Thyroid gland (tissue), 4 donors: ENCODE measurements around the gene MBNL2. TPM values are rescaled to one million over a fixed set of nuclear protein-coding genes. Genes with fewer than 3 reads are reported as not detected.

Experiments
- DNase-seq, 2 donors: peaks; one replicate each; pipeline ENCODE4 v3.0.0-alpha.2; 2019
- H3K27ac ChIP-seq, 3 donors: fragments of 200-600 bp; sonication (generic); 1 replicate in 2 of 3; 2 replicates in 1 of 3; pipeline ENCODE4 v1.5.1; 2016 to 2019; ENCODE audit warnings: mild to moderate bottlenecking in 1 of 3, moderate library complexity in 1 of 3
- H3K27me3 ChIP-seq: fragments of 200-600 bp; sonication (generic); one replicate; pipeline ENCODE4 v1.5.1; 2019
- H3K36me3 ChIP-seq, 2 donors: fragments of 200-600 bp; sonication (generic); one replicate each; pipeline ENCODE4 v1.5.1; 2016 to 2019
- H3K4me1 ChIP-seq, 2 donors: fragments of 200-600 bp; sonication (generic); one replicate each; pipeline ENCODE4 v1.5.1; 2017 to 2019
- H3K4me3 ChIP-seq, 3 donors: fragments of 200-600 bp; sonication (generic); replicated peaks in 1 of 3; 1 replicate in 2 of 3; 2 replicates in 1 of 3; pipeline ENCODE4 v1.5.1; 2016; ENCODE audit warnings: mild to moderate bottlenecking in 1 of 3
- H3K9me3 ChIP-seq: fragments of 200-600 bp; sonication (generic); one replicate; pipeline ENCODE4 v1.5.1; 2017
- POLR2A ChIP-seq, 2 donors: fragments of 450-650 bp; IDR thresholded peaks; one replicate each; pipeline ENCODE4 v1.6.1; 2017; ENCODE audit warnings: antibody characterized with exemption in 2 of 2, mild to moderate bottlenecking in 2 of 2, moderate library complexity in 1 of 2
- WGBS, 2 donors: methylation state at CpG; one replicate each; pipeline ENCODE4 v1.1.5; 2017; 5-methylcytosine and 5-hydroxymethylcytosine counted together
- intact Hi-C: fragments of 100-400 bp; cut with DNase I; formaldehyde crosslinking; loops from one replicate; pipeline ENCODE4 v1.15.1; 2023
- total RNA-seq, 4 donors: library from RNA; depleted of rRNA; stranded (reverse); fragments of >200 nt; gene quantifications; one replicate each; pipeline ENCODE4 v1.2.3, GENCODE V29; 2016
- TF ChIP-seq, protein P1 (sequence below), 6 experiments: fragments of 200-600 bp in 3 of 6; fragments of 450-650 bp in 3 of 6; sonication (generic) in 3 of 6; IDR thresholded peaks; one replicate each; pipeline ENCODE4 v1.5.1; 2016 to 2019; ENCODE audit warnings: antibody characterized with exemption in 6 of 6, mild to moderate bottlenecking in 2 of 6, inconsistent platforms in 1 of 6, moderate library complexity in 1 of 6

MBNL2 gene
- total RNA-seq, 4 donors from 2014 or later = 93.4 to 99.9 (median 98.3) TPM

DNA sequence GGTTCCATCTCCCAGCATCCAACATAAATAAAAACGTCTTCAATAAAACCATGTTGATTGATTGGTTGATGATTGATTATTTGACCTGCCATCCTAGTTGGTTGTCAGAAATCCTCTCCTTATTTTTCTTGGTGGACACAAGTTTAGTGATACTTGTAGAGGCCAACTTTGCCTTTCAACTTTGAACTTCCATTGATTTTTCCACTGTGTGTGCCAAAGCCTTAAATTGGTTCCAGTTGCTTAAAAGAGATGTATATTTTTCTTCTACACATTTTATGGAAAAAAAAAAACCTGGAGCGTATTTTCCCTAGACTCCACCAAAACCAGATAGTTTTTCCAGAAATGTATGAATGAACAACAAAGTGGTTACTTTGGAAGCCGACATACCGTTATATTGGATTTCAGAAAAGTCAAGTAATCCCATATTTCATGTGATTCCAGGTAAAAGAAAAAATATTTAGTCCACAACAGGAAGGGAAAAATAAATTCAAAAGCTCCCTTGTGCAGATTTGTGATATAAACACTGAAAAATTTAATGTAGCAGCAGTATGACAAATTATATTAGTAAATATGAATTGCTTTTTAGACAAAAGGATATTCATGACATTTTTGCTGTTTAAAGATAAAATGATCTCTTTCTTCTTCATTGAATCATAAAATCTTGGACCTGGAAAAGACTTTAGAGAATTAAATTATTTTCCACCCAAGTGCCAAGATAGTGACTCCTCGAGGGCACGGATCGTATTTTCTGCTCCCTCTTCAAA is 85.2 kb downstream of the MBNL2 start:
- H3K27me3 ChIP-seq = no peaks in the 10 kb centered on the region
- no peak overlapping the region for H3K27ac ChIP-seq
- peaks cover 19 to 25% of the 10 kb centered on the region in 2 donors for H3K4me1 ChIP-seq
- DNase-seq = no peak
- TF ChIP-seq, protein P1, sequence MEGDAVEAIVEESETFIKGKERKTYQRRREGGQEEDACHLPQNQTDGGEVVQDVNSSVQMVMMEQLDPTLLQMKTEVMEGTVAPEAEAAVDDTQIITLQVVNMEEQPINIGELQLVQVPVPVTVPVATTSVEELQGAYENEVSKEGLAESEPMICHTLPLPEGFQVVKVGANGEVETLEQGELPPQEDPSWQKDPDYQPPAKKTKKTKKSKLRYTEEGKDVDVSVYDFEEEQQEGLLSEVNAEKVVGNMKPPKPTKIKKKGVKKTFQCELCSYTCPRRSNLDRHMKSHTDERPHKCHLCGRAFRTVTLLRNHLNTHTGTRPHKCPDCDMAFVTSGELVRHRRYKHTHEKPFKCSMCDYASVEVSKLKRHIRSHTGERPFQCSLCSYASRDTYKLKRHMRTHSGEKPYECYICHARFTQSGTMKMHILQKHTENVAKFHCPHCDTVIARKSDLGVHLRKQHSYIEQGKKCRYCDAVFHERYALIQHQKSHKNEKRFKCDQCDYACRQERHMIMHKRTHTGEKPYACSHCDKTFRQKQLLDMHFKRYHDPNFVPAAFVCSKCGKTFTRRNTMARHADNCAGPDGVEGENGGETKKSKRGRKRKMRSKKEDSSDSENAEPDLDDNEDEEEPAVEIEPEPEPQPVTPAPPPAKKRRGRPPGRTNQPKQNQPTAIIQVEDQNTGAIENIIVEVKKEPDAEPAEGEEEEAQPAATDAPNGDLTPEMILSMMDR (IDR thresholded peaks at IDR 0.05) = no peak
- no peak for TF ChIP-seq POLR2A (IDR thresholded peaks at IDR 0.05)
- WGBS, 2 donors = 73 to 78% methylated on average over 7 of the region's 7 CpGs
- H3K9me3 ChIP-seq = no peaks in the 10 kb centered on the region
- H3K4me3 ChIP-seq = no peak overlapping the region
- intact Hi-C loops = no loop called here
- no peaks in the 10 kb centered on the region for H3K36me3 ChIP-seq

DNA sequence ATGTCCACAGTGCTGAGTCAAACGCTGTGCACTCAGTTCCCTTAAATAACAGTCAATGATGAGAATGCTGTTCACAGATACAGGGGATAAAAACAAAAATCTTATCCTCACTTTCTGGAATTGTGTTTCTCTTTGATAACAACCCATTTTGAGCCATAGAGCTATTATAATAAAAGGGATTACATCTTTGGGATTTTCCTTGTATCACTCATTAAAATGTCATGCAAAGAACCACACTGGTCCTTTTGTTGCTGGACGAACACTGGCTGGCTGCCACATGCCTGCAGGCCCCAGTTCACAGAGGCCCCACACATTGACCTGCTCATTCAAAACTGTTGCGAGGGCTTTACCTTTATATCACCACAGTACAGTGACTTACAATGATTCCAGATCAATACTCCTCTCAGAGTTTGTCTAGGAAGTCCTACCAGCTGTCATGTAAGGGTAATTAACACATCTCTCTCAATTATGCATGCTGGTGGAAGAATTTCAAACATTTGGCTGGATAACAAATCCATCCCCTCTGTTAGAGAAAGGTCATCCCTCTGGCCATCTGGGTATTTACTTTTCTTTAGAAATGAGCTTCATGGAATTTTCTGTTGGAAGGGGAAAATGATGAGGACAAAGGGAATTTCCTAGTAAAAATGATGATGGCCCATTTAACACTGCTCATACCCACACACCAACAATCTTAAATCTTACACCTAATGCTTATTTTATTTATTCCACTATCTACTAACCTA is 85.9 kb downstream of the MBNL2 start:
- Histone ChIP-seq H3K4me1 (peaks cover 14 to 17% of the 10 kb centered on the region in 2 donors), H3K4me3 (no peak overlapping the region), H3K9me3 (no peaks in the 10 kb centered on the region), H3K36me3 (no peaks in the 10 kb centered on the region), H3K27me3 (no peaks in the 10 kb centered on the region), H3K27ac (no peak overlapping the region)
- WGBS, 2 donors = 56 to 61% methylated on average over 3 of the region's 3 CpGs
- DNase-seq = no peak
- TF ChIP-seq POLR2A (IDR thresholded peaks at IDR 0.05) = no peak
- TF ChIP-seq, protein P1 (IDR thresholded peaks at IDR 0.05) = no peak
- intact Hi-C loops = no loop called here

DNA sequence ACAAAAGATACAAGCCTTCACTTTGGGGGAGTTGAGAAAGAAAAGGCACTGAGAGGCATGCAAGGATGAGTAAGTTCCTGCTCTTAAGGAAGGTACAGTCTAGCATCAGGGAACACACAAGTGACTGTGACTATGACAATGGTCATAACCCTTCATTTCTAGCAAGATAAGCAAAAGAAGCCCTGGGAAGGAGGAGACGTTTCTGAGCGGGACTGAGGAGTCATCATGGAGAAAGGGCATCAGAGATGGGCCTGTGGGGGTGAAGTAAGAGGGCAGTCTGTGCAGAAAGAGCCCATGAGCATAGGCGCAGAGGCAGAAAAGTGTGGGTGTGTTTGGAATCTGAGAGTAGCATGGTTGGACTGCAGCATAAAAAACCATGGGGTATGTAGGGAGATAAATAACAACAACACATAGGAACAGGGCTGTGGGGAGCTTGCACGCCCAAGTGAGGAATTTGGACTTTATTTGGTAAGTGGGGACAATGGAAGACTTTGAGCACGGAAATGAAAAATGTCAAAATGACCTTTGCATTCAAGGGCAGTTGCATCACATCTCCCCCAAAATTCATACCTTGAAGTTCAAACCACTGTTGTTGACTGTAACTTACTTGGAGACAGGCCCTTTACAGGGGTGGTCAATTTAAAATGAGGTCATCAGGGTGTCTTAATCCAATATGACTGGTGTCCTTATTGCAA is 86.7 kb downstream of the MBNL2 start:
- Histone ChIP-seq H3K4me3 (no peak overlapping the region), H3K27me3 (no peaks in the 10 kb centered on the region), H3K9me3 (no peaks in the 10 kb centered on the region), H3K27ac (no peak overlapping the region), H3K36me3 (no peaks in the 10 kb centered on the region), H3K4me1 (peaks cover 14 to 15% of the 10 kb centered on the region in 2 donors)
- no peak for TF ChIP-seq POLR2A (IDR thresholded peaks at IDR 0.05)
- TF ChIP-seq, protein P1 (IDR thresholded peaks at IDR 0.05) = no peak
- 74 to 78% methylated on average over 5 of the region's 5 CpGs for WGBS, 2 donors
- intact Hi-C loops = no loop called here
- no peak for DNase-seq

DNA sequence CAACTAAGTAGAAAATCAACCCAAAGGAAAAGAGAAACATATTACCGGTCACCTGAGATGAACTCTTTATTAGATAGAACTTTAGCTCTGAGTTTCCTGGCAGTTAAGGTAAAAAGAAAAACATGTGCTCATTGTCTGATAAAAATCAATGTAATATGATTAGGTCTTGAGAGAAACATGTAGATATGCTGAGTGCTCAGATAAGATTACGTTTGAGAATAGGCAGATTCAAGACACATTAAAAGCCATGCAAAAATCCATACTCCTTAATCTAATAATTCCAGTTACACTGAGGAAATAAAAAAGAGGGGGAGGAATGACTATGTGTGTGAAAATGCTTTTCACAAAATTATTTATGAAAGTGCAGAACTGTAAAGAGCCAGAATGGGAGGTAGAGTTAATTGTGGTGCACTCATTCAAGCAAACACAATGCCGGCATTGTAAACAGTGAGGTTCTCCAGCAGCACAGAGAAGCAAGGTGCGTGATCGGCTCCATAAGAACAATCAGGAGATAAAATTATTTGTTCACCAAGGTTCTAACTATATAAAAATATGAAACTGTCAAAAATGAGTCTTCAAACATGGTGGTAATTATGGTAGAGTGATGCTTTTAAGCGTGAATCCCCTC is 88.8 kb downstream of the MBNL2 start:
- intact Hi-C loops = no loop called here
- no peaks in the 10 kb centered on the region for H3K36me3 ChIP-seq
- no peaks in the 10 kb centered on the region for H3K27me3 ChIP-seq
- WGBS, 2 donors = 95 to 96% methylated on average over 6 of the region's 6 CpGs
- TF ChIP-seq, protein P1 (IDR thresholded peaks at IDR 0.05) = no peak
- TF ChIP-seq POLR2A (IDR thresholded peaks at IDR 0.05) = no peak
- H3K9me3 ChIP-seq = no peaks in the 10 kb centered on the region
- no peak for DNase-seq
- H3K4me3 ChIP-seq = no peak overlapping the region
- peaks cover 14 to 16% of the 10 kb centered on the region in 2 donors for H3K4me1 ChIP-seq
- no peak overlapping the region for H3K27ac ChIP-seq
